Right kidney (tissue), 9 donors: ENCODE results near the gene DYNC1H1.
A peak's percentile ranks its signal among the peaks of the same experiment; 100 is the strongest.

Experiments
- DNase-seq: peaks from one replicate; pipeline ENCODE4 v3.0.0-alpha.2; 2016
- long read RNA-seq, 8 donors: transcript quantifications; one replicate each; lab custom pipeline, GENCODE V29; 2026

DYNC1H1 gene
- long read RNA-seq, donor 1, partial matches to known transcripts = 2,513 of 2,599 reads
- long read RNA-seq, donor 1, other reads (novel, unspliced or antisense) = 80 of 2,599 reads
- long read RNA-seq, donor 2, partial matches to known transcripts = 11 of 15 reads
- long read RNA-seq, donor 2, other reads (novel, unspliced or antisense) = 0 of 15 reads
- long read RNA-seq, donor 3, partial matches to known transcripts = 33 of 38 reads
- long read RNA-seq, donor 3, other reads (novel, unspliced or antisense) = 0 of 38 reads
- long read RNA-seq, donor 4, partial matches to known transcripts = 59 of 67 reads
- long read RNA-seq, donor 4, other reads (novel, unspliced or antisense) = 0 of 67 reads
- long read RNA-seq, donor 5, partial matches to known transcripts = 49 of 53 reads
- long read RNA-seq, donor 5, other reads (novel, unspliced or antisense) = 0 of 53 reads
- long read RNA-seq, donor 6, partial matches to known transcripts = 58 of 63 reads
- long read RNA-seq, donor 6, other reads (novel, unspliced or antisense) = 0 of 63 reads
- long read RNA-seq, donor 7 = 0 reads
- long read RNA-seq, donor 8, partial matches to known transcripts = 33 of 40 reads
- long read RNA-seq, donor 8, other reads (novel, unspliced or antisense) = 0 of 40 reads

GRCh38 chr14:101964297-101965180 lies at the start of gene DYNC1H1:
DYNC1H1 (plus strand) TSS chr14:101964573; CDS start chr14:101964692, 119 bp downstream.
- DNase-seq = peak; percentile 93

DNA sequence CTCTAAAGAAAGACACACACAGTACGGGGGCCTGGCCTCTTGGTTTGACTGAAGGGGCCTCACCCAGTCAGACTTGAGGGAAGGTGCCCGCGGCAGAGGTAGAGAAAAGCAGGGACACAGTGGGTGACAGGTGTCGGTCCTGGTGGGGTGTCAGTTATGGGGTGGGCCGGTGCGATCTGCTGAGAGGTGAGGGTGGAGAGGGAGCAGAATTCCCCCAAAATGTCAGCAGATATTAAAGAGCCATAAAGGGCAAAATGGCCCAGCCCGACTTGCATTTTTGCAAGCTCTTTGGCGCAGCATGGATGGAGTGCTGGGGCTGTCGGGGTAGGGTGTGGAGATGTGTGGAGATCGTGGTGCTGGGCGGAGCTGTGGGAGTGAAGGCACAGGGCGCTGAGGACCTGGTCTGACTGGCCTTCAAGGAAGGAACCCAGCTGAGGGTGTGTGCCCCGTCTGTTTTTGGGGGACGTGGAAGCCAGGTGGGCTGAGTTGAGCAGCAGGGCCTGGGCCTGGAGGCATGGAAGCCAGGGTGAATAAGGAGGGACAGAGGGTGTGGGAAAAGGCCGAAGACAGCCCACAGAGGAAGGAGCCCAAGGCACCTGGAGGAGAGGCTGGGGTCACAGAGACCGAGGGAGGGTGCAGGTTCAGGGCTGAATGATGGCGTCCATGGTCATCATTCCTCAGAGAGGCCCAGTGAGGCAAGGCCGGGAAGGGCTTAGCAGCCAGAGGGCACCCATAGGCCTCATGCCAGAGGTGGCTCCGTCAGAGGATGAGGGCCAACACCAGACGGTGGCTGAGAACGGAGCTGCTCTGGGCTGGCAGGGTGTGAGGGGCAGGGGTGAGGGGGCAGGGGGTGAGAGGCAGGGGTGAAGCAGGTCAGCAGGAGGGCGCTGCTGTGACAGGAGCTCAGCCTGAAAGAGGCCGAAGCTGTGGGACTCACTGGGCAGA lies 48.2 kb upstream of the DYNC1H1 start:
- no peak for DNase-seq

GRCh38 chr14:101916816-101917412 lies 47.5 kb upstream of the DYNC1H1 start:
- no peak for DNase-seq

DNA sequence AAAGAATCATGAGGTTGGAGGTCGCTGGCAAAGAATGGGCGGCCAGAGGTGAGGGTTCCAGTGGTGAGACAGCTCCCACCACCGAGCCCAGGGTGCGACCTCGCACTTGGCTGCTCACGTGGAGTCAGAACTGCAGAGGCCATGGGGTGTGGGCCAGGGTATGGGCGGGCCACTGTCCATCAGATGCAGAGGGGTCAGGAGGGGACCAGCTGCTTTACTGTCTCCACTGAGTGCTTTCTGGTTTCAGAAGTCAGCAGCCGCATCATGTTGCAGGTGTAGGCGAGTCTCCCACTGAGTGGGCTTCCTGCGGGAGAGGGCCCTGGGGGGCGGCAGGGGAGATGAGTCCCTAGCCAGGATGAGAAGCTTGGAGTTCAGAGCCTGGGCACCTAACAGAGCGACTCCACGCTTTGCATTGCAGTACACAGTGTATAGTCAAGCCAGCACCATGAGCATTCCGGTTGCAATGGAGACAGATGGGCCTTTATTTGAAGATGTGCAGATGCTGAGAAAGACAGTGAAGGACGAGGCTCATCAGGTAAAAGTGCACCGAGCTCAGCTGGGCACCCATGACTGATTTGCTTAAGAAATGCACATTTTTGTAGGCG lies 46.9 kb upstream of the DYNC1H1 start:
- DNase-seq = no peak

DNA sequence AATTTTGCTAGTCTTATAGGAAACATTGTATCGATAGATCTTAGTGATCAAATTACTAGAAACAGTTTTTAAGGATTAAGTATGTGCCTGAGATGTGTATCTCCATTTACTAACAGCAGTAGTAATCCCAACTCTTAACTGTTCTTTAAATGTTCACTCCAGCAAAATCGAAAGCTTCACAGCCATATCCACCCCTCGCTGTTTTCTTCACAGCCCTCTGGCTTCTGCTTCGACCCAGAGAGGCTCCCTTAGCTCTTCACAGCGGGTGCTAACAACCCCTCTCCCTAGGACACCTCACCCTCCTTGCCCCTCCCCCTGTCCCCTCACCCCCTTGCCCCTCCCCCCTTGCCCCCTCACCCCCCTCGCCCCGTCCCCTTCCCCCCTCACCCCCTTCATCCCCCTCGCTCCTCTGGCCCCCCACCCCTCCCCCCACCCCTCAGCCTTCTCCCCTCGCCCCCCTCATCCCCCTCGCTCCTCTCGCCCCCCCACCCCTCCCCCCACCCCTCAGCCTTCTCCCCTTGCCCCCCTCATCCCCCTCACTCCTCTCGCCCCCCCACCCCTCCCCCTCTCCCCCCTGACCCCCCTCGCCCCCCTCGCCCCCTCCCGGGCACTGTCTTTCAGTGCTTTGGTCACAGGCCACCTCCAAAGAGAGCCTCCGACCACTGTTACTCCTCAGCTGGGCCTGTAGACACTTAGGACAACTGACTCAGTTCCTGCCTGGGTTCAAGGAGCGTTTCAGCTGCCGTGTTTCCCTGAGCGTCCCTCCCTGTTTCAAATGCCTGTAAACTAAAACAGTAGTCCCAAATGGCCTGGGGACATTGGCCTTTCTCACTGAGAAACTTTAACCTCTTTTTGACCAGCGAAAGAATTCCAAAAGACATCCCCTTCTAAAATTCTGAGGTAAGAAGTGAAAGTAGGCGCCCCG lies 46.0 kb upstream of the DYNC1H1 start:
- no peak for DNase-seq

DNA sequence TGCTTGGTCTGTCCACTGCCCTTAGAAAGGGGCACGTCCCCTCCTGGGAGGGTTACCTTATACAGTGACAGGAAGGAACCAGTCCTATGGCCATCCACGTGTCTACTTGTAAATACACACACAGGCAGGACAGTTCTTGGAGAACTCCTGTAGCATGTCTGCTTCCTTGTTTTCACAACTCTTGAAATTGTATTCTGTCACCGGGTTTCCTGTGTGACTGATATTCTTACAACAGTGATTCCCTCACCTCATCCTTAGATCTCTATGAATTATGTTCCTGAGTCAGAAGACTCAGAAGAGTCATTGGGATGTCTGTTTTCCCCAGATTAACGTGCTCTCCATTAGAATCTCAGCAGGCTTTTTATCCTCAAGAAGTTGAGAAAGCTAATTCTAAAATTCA lies 44.1 kb upstream of the DYNC1H1 start:
- no peak for DNase-seq

DNA sequence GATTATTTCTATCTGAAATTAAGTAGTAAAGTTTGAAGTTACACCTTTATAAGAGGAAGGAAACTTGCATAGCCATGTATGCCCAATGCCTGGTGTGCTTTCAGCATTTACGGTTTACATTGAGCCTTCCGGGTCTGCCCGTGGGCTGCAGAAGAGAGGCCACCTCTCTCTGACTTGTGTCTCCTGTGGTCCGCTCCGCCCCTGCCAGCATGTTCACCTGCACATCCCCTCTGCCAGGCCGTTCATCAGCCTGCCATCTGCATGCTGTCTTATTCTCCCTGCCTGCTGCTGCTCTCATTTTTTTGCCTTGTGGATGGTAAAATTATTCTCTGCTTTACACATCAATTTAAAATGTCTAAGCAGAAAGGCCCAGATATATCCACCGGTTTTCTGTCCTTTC lies 41.5 kb upstream of the DYNC1H1 start:
- DNase-seq = no peak

GRCh38 chr14:101925152-101925551 lies 39.2 kb upstream of the DYNC1H1 start:
- DNase-seq = no peak

GRCh38 chr14:101926085-101926484 lies 38.3 kb upstream of the DYNC1H1 start:
- no peak for DNase-seq

- DNase-seq = no peak
Observed at GRCh38 chr14:101926620-101927019, 37.8 kb upstream of the DYNC1H1 start.

DNA sequence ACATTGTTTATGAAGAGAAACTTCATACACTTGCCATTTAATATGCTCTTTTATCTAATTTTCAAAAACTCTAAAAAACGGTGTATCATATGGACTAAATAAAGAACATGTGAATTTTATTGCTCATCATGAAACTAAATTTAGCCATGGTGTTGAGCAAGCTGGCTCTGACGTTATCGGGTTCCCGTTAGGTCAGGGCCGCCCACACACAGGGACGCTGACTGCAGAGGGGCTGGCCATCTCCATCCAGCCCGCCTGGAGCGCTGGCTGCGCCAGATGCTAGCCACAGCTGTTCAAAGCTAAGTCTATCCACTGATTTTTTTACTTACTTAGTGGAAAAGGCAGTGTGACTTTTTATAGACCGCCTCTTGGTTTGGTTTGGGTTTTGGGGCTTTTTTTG lies 36.5 kb upstream of the DYNC1H1 start:
- no peak for DNase-seq

- DNase-seq = no peak
Observed at GRCh38 chr14:101928415-101928841, 35.9 kb upstream of the DYNC1H1 start.

GRCh38 chr14:101929096-101929495 lies 35.3 kb upstream of the DYNC1H1 start:
- DNase-seq = no peak

DNA sequence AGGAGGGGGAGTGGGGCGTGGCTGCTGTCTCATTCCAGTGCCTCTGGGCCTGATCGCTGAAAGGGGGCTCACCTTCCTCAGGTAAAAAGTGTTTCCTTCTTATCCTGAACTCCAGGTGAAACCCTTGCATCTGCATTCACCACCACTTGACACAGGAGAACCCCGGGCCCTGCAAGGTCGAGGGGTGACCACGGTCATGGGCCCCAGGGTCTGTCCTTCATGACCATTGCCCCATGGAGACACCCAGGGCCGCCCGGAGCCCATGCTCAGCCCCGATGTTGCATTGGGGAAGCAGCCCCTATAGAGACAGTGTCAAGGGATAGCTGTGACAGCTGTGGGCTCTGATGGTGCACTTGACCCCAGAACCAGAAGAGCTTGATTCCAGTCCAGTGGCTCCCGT lies 34.4 kb upstream of the DYNC1H1 start:
- no peak for DNase-seq

DNA sequence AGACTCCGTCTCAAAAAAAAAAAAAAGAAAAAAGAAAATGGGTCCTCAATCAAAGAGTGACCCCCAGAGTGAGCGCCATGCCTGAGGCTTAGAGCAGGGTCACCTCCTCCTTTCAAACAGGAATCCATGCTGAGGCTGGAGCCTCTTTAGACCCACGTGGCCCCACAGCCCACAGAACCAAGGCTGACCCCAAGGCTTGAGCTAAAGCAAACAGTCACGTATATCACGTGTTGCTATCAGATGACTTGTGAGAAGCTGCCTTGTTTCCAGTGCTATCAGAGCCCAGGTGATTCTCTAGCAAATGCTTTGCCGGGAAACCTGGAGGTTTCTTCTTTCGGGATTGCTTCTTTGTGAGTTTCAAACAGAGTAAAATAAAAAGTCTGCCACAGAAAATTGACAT lies 31.7 kb upstream of the DYNC1H1 start:
- no peak for DNase-seq

DNA sequence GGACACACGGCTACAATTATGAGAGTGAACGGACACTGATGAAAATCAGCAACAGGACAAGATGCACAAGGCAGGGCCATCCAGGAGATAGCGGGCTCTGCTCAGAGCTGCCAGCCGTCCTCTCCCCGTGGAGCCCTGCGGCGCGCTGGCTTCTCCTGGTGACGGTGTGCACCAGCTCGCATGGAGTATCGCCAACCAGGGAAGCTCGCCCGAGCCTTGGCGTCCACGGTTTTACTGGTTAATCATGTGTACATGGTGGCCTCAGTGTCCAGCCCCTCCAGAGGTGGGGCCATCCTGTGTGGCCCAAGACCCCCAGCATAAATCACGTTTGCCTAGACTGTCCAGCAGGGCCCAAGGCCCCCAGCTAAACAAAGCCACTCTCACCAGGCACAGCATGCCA lies 31.2 kb upstream of the DYNC1H1 start:
- DNase-seq = no peak

DNA sequence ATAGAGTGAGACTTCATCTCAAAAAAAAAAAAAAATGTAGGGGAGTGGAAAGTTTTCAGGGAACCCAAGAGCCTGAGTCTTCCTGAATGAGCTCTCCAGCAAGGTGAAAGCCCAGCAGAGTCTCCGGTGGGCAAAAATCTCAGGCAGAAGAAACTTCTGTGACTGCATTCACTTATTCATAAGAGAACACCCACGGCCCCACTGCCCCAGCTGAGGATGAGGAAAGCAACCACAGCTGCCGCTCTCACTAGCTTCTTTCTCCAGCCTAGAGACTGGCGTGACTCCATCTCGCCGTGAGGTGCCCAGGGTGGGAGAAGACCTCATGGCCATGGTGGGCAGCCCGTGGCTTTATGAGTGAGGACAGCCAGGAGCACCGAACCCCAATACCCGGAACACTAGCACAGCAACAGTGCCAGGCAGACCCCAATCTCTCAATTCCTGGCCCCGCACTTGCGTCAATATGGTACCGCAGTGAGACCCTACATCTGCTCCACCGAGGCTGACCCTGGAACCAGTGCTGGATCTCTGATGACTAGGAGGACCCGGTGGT lies 29.7 kb upstream of the DYNC1H1 start:
- DNase-seq = no peak

DNA sequence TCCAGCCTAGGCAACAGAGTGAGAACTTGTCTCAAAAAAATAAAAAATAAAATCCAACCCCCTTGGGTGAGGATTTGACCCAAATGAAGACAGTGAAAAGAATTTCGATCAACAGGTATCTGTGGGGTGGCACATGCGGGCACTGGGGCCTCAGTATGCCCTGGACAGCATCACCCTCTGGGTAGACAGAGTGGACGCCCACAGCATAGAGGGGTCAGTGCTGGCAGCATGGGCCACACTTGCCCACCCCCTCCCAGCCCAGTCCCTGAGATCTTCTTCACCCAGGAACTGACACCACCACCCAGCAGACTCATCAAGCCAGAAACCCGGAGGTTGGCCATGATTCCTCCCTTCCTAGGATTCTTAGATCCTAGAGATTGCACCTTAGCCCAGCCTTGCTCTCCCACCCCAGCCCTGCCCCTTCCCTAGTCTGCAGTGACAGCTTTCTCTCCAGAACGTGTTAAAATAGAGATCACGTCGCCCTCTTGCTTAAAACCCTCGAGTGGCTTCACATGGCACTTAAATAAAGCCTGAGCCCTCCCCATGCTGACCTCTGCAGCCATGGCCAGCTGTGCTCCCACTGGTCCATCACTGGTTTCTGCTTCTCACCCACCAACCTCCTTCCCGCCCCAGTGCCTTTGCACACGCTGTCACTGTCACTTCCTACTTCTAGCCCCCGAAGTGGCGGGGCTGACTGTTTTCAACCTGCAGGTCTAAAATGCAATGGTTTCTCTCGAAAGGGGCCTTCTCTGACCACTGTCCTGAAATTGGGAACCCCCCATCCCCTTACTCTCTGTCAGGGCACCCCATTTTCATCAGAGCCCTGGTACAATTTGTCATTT lies 26.2 kb upstream of the DYNC1H1 start:
- DNase-seq = no peak
